ENCODE results near the gene PCDH19. TPM values are rescaled to one million over a fixed set of nuclear protein-coding genes. Genes with fewer than 3 reads are reported as not detected.

Gene PCDH19
- polyA plus RNA-seq, 1 donor: 2.2 TPM

GRCh38 chrX:100405424-100405823 is 4.6 kb downstream of the PCDH19 start:
- no peak for DNase-seq

- no peak for DNase-seq
Observed at GRCh38 chrX:100404851-100405250, 5.2 kb downstream of the PCDH19 start.

- no peak for DNase-seq
Observed at GRCh38 chrX:100395781-100396180, 14.3 kb downstream of the PCDH19 start.

- DNase-seq: no peak
Observed at GRCh38 chrX:100381619-100382018, 28.5 kb downstream of the PCDH19 start.

- DNase-seq: peak; percentile 30
Observed at GRCh38 chrX:100379388-100379986, 30.6 kb downstream of the PCDH19 start.

GRCh38 chrX:100377826-100378225 is 32.2 kb downstream of the PCDH19 start:
- DNase-seq: no peak

- DNase-seq: no peak
Observed at GRCh38 chrX:100376576-100376975, 33.5 kb downstream of the PCDH19 start.

GRCh38 chrX:100373673-100374072 is 36.4 kb downstream of the PCDH19 start:
- DNase-seq: no peak

GRCh38 chrX:100368167-100368566 is 41.9 kb downstream of the PCDH19 start:
- no peak for DNase-seq

- DNase-seq: peak; percentile 14
Observed at GRCh38 chrX:100363896-100364295, 46.2 kb downstream of the PCDH19 start.

GRCh38 chrX:100358766-100359165 is 51.3 kb downstream of the PCDH19 start:
- DNase-seq: no peak

GRCh38 chrX:100356351-100356896 is 53.6 kb downstream of the PCDH19 start:
- no peak for DNase-seq

- no peak for DNase-seq
Observed at GRCh38 chrX:100355680-100356079, 54.4 kb downstream of the PCDH19 start.

GRCh38 chrX:100353326-100353725 is 56.7 kb downstream of the PCDH19 start:
- no peak for DNase-seq

GRCh38 chrX:100350704-100351489 is 59.2 kb downstream of the PCDH19 start:
- DNase-seq: no peak

- no peak for DNase-seq
Observed at GRCh38 chrX:100349391-100349790, 60.7 kb downstream of the PCDH19 start.

- no peak for DNase-seq
Observed at GRCh38 chrX:100341142-100341510, 68.9 kb downstream of the PCDH19 start.

GRCh38 chrX:100340491-100341141 is 69.5 kb downstream of the PCDH19 start:
- peak; percentile 26 for DNase-seq

GRCh38 chrX:100328351-100328750 is 81.7 kb downstream of the PCDH19 start:
- DNase-seq: no peak

GRCh38 chrX:100319716-100320115 is 90.4 kb downstream of the PCDH19 start:
- DNase-seq: no peak

GRCh38 chrX:100316987-100317386 is 93.1 kb downstream of the PCDH19 start:
- no peak for DNase-seq

GRCh38 chrX:100315566-100315965 is 94.5 kb downstream of the PCDH19 start:
- no peak for DNase-seq

- no peak for DNase-seq
Observed at GRCh38 chrX:100299559-100299958, 110.5 kb downstream of the PCDH19 start.
